Measurements from ENCODE around the gene TBC1D25.

The TBC1D25 gene

DNA sequence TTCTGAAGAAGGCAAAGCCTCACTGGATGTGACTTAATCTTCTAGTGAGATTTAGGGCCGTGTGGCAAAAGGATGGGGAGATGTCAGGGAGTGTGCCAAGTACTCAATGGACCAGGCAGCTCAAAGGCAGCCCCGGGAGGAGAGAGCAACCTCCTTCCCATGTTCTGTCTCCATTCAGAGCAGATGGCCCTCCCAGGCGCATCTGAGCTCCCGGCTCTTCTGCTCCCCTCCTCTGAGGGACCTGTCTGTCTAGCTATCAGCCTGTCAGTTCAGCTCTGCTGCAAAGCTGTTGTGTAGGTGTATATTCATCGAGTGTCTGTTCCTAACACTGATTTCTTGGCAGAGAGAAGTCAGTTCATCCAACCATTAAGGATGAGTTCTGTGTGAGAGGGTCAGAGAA lies 41.6 kb upstream of the TBC1D25 start:
- H3K27ac ChIP-seq (ENCODE audit: low read length): no peak overlapping the region
- ATAC-seq (ENCODE audit: insufficient read depth, low read depth) (no peak), DNase-seq (no peak)
- no peak overlapping the region for H3K9ac ChIP-seq (ENCODE audit: low read depth, low read length)
- H3K4me2 ChIP-seq (ENCODE audit: insufficient read depth, low read length): no peak overlapping the region
- no peaks in the 10 kb centered on the region for H3K36me3 ChIP-seq (ENCODE audit: insufficient read depth, low read length)
- H3K79me2 ChIP-seq (ENCODE audit: insufficient read depth, low read length): no peaks in the 10 kb centered on the region
- no peaks in the 10 kb centered on the region for H3K4me1 ChIP-seq (ENCODE audit: insufficient read depth, low read length)
- no peaks in the 10 kb centered on the region for H3K27me3 ChIP-seq (ENCODE audit: insufficient read depth, low read length, poor library complexity)
- no peaks in the 10 kb centered on the region for H3K9me3 ChIP-seq (ENCODE audit: insufficient read depth, low read length, severe bottlenecking)
- no peak overlapping the region for H2AFZ ChIP-seq (ENCODE audit: low read depth, low read length)
- TF ChIP-seq, protein P1, sequence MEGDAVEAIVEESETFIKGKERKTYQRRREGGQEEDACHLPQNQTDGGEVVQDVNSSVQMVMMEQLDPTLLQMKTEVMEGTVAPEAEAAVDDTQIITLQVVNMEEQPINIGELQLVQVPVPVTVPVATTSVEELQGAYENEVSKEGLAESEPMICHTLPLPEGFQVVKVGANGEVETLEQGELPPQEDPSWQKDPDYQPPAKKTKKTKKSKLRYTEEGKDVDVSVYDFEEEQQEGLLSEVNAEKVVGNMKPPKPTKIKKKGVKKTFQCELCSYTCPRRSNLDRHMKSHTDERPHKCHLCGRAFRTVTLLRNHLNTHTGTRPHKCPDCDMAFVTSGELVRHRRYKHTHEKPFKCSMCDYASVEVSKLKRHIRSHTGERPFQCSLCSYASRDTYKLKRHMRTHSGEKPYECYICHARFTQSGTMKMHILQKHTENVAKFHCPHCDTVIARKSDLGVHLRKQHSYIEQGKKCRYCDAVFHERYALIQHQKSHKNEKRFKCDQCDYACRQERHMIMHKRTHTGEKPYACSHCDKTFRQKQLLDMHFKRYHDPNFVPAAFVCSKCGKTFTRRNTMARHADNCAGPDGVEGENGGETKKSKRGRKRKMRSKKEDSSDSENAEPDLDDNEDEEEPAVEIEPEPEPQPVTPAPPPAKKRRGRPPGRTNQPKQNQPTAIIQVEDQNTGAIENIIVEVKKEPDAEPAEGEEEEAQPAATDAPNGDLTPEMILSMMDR (IDR thresholded peaks at IDR 0.05; ENCODE audit: borderline replicate concordance, extremely low read depth, low read length, poor library complexity, severe bottlenecking): no peak
- no peak for TF ChIP-seq EZH2 (IDR thresholded peaks at IDR 0.05; ENCODE audit: borderline replicate concordance, low read depth, low read length, severe bottlenecking)
- H3K4me3 ChIP-seq (ENCODE audit: low read depth in 1 of 2, low read length in 2 of 2): no peak overlapping the region
- no peaks in the 10 kb centered on the region for H4K20me1 ChIP-seq (ENCODE audit: insufficient read depth, low read length)

DNA sequence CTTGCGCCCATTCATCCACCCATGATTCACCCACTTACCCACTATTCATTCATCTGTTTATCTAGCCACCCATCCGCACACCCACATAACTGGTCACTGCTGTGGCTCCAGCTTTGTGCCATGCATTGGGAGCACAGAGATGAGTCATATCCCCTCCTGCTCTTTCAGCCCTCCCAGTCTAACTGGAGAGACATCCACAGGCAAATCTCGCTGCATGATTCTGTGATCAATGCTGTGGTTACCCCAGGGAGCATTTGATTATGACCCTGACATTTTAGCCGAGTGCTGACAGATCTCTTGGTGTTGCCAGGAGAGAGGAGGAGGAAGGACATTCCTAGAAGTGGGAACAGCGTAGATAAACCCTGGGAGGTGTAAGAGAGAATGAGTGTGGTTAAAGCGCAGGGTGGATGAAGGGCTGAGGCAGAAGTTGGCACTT lies 41.1 kb upstream of the TBC1D25 start:
- ATAC-seq (ENCODE audit: insufficient read depth, low read depth): no peak

DNA sequence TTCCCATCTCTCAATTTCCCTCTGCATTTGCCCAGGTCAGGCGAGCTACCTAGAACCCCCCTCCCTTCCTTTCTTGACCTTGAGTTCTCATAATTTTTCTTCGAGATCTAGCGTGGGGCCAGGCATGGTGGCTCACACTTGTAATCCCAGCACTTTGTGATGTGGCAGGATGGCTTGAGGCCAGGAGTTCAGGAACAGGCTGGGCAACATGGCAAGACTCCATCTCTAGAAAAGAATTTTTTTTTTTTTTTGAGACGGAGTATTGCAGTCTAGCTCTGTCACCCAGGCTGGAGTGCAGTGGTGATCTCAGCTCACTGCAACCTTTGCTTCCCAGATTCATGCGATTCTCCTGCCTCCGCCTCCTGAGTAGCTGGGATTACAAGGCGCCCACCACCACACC lies 35.3 kb upstream of the TBC1D25 start:
- Histone ChIP-seq H3K36me3 (ENCODE audit: insufficient read depth, low read length) (no peaks in the 10 kb centered on the region), H3K9ac (ENCODE audit: low read depth, low read length) (no peak overlapping the region), H3K9me3 (ENCODE audit: insufficient read depth, low read length, severe bottlenecking) (no peaks in the 10 kb centered on the region), H2AFZ (ENCODE audit: low read depth, low read length) (no peak overlapping the region), H3K4me2 (ENCODE audit: insufficient read depth, low read length) (no peak overlapping the region), H3K79me2 (ENCODE audit: insufficient read depth, low read length) (no peaks in the 10 kb centered on the region), H3K4me3 (ENCODE audit: low read depth in 1 of 2, low read length in 2 of 2) (no peak overlapping the region), H3K4me1 (ENCODE audit: insufficient read depth, low read length) (peaks cover 8% of the 10 kb centered on the region; the same call in 1 of the 2 replicates), H3K27ac (ENCODE audit: low read length) (no peak overlapping the region), H4K20me1 (ENCODE audit: insufficient read depth, low read length) (no peaks in the 10 kb centered on the region), H3K27me3 (ENCODE audit: insufficient read depth, low read length, poor library complexity) (no peaks in the 10 kb centered on the region)
- no peak for TF ChIP-seq EZH2 (IDR thresholded peaks at IDR 0.05; ENCODE audit: borderline replicate concordance, low read depth, low read length, severe bottlenecking)
- TF ChIP-seq, protein P1 (IDR thresholded peaks at IDR 0.05; ENCODE audit: borderline replicate concordance, extremely low read depth, low read length, poor library complexity, severe bottlenecking): no peak
- no peak for DNase-seq
- ATAC-seq (ENCODE audit: insufficient read depth, low read depth): no peak

More for the DNA sequence above, 41.1 kb upstream of the TBC1D25 start:
- TF ChIP-seq EZH2 (IDR thresholded peaks at IDR 0.05; ENCODE audit: borderline replicate concordance, low read depth, low read length, severe bottlenecking): no peak
- TF ChIP-seq, protein P1 (IDR thresholded peaks at IDR 0.05; ENCODE audit: borderline replicate concordance, extremely low read depth, low read length, poor library complexity, severe bottlenecking): no peak
- DNase-seq: no peak
- Histone ChIP-seq H3K4me2 (ENCODE audit: insufficient read depth, low read length) (no peak overlapping the region), H3K4me1 (ENCODE audit: insufficient read depth, low read length) (no peaks in the 10 kb centered on the region), H3K27ac (ENCODE audit: low read length) (no peak overlapping the region), H3K27me3 (ENCODE audit: insufficient read depth, low read length, poor library complexity) (no peaks in the 10 kb centered on the region), H3K9me3 (ENCODE audit: insufficient read depth, low read length, severe bottlenecking) (no peaks in the 10 kb centered on the region), H3K36me3 (ENCODE audit: insufficient read depth, low read length) (no peaks in the 10 kb centered on the region), H2AFZ (ENCODE audit: low read depth, low read length) (no peak overlapping the region), H4K20me1 (ENCODE audit: insufficient read depth, low read length) (no peaks in the 10 kb centered on the region), H3K79me2 (ENCODE audit: insufficient read depth, low read length) (no peaks in the 10 kb centered on the region), H3K4me3 (ENCODE audit: low read depth in 1 of 2, low read length in 2 of 2) (no peak overlapping the region), H3K9ac (ENCODE audit: low read depth, low read length) (no peak overlapping the region)

DNA sequence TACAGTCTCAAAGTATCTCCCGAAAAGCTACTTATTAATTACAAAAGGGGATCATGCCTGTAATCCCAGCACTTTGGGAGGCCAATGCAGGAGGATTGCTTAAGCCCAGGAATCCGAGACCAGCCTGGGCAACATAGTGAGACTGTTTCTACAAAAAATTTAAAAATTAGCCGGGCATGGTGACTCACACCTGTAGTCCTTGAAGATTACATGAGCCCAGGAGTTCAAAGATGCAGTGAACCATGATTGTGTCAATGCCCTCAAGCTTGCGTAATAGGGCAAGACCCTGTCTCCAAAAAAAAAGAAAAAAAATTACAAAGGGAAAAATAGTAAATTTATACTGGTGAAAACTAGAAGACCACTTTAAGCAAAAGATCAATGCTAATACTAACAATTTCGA lies 34.0 kb upstream of the TBC1D25 start:
- Histone ChIP-seq H3K9me3 (ENCODE audit: insufficient read depth, low read length, severe bottlenecking) (no peaks in the 10 kb centered on the region), H3K4me1 (ENCODE audit: insufficient read depth, low read length) (peaks cover 18% of the 10 kb centered on the region), H3K4me2 (ENCODE audit: insufficient read depth, low read length) (no peak overlapping the region), H3K79me2 (ENCODE audit: insufficient read depth, low read length) (no peaks in the 10 kb centered on the region), H3K4me3 (ENCODE audit: low read depth in 1 of 2, low read length in 2 of 2) (no peak overlapping the region), H3K27ac (ENCODE audit: low read length) (no peak overlapping the region), H3K36me3 (ENCODE audit: insufficient read depth, low read length) (no peaks in the 10 kb centered on the region), H2AFZ (ENCODE audit: low read depth, low read length) (no peak overlapping the region), H4K20me1 (ENCODE audit: insufficient read depth, low read length) (no peaks in the 10 kb centered on the region), H3K27me3 (ENCODE audit: insufficient read depth, low read length, poor library complexity) (no peaks in the 10 kb centered on the region), H3K9ac (ENCODE audit: low read depth, low read length) (no peak overlapping the region)
- TF ChIP-seq EZH2 (IDR thresholded peaks at IDR 0.05; ENCODE audit: borderline replicate concordance, low read depth, low read length, severe bottlenecking): no peak
- TF ChIP-seq, protein P1 (IDR thresholded peaks at IDR 0.05; ENCODE audit: borderline replicate concordance, extremely low read depth, low read length, poor library complexity, severe bottlenecking): no peak
- DNase-seq: no peak
- no peak for ATAC-seq (ENCODE audit: insufficient read depth, low read depth)
